Stimulated activated CD8-positive, alpha-beta memory T cell treated with anti-CD3 and anti-CD28 coated beads, Interleukin-15, amount 100 ng/mL, for 4 hours (primary cell): ENCODE results near the gene NDUFA11.

ENCODE experiments used
- DNase-seq, 2 donors: peaks; one replicate each; pipeline ENCODE4 v3.0.0-alpha.2; 2020; ENCODE audit warnings: low read depth in 2 of 2

NDUFA11 gene

GRCh38 chr19:5908773-5909442, 5.3 kb upstream of the NDUFA11 start:
- no peak for DNase-seq

- DNase-seq: no peak
Observed at GRCh38 chr19:5907241-5907640, 3.7 kb upstream of the NDUFA11 start.

DNA sequence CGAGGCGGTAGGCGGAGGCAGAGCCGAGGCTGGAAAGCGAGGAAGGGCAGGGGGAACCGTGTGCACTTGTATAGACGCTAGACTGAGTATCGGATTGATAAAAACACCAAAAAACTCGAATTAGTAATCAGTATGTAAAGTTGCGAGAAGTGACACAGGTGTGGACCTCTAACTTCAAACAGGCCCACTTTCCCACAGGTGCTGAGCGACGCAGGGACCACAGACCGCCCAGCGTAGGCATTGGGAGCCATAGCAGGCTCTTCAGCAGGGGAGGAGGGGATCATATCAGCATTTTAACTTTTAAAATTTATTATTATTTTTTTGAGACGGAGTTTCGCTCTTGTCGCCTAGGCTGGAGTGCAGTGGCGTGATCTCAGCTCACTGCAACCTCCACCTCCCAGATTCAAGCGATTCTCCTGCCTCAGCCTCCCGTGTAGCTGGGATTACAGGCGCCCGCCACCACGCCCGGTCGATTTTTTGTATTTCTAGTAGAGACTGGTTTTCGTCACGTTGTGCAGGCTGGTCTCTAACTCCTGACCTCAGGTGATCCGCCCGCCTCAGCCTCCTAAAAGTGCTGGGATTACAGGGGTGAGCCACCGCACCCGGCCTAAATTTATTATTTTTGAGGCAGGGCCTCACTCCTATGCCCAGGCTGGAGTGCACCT, 1.7 kb upstream of the NDUFA11 start:
- no peak for DNase-seq

GRCh38 chr19:5904352-5905113, 943 bp upstream of the NDUFA11 start, which contains the start of gene VMAC:
Gene VMAC, plus strand, starts transcription at chr19:5904872. Its CDS starts 19 bp downstream, at chr19:5904891.
- DNase-seq: peak; percentile 99 to 100

- DNase-seq: no peak
Observed at GRCh38 chr19:5903056-5903623, 450 bp downstream of the NDUFA11 start.

DNA sequence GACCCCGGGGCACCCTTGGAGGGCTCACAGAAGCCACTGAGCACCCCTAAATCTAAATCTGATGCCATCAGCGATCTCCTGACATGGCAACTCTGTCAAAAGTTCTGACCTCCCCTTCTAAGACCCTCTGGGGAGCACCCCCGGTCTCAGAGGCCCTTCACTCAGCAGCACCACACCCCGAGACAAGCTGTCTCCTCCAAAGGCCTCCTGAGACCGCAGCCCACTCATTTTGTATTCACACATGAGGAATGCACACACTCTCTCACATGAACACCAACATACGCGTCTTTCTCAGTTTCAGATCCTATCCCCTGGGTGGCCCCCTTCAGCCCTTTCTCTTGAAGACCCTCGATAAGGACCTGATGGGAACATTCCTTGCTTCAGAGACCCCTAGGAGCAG, 2.6 kb downstream of the NDUFA11 start:
- no peak for DNase-seq

GRCh38 chr19:5899728-5900526, 3.7 kb downstream of the NDUFA11 start:
- no peak for DNase-seq

DNA sequence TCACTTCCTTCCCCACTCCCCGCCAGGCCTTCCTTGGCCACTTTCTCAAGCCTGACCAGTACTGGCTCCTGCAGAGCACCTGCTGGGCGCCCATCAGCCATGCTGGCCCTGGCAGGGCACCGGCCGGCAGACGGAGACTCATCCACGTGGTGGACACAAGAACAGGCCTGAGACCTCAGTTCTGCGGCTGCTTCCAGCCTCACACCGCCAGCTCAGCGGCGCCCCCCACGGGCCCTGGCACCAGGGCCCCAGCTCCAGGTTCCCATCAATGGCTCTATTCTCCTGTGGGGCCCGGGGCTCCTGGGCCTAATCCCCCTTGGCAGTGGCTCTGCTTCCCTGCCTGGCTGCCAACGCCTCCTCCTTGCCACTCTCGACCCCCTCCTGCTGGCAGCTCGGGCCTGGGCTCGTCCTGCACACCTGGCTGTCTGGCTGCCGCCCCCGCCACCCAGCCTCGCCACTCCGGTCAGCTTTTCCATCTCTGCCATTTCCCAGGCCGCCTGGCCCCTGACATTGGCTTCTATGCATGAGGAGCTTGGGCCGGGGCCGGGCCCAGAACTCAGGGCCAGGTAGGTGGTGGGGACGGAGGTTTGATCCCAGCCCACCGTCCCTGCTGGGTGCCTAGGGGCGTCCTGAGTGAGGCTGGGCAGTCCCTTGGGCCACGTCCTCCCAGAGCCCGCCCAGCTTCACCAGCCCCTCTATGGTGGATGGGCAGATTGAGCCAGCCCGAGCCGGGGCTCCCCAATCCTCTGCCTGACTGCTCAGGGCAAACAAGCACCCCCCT, 6.2 kb downstream of the NDUFA11 start:
- no peak for DNase-seq

DNA sequence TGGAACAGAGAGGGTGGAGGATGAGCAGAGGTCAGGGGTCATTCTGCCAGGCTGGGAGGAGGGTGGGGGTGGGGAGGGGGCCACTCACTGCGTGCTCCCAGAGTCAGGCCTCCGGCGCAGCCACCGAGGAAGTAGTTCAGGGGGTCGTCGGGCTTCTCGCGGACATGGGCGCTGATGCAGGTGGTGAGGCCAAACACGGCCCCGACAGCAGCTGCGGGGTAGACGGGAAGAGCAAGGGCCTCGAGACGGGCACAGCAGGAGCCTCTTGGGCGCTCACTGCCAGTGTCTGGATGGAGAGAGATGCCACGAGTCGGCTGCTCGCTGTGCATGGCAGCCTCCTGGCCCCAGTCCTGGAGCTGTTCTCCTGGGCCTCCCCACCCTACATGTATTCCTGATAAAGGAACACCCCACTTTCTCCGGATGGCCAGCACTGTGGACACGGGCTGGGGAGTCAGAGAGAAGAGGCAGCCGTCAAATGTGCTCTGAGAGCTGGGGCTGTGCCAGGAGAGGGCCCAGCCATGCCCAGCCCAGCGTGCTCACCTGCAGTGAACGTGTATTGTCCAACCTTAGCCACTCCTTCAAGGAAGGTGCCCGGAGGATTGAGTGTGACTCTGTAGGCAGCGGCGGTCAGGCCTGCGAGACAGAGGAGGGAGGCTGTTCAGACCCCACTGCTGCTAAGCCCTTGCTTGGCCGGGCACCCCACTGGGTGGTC, 7.1 kb downstream of the NDUFA11 start:
- DNase-seq: no peak

GRCh38 chr19:5895890-5896289, 7.7 kb downstream of the NDUFA11 start:
- DNase-seq: no peak

GRCh38 chr19:5895409-5895808, 8.2 kb downstream of the NDUFA11 start:
- no peak for DNase-seq

- no peak for DNase-seq
Observed at GRCh38 chr19:5894704-5895349, 8.8 kb downstream of the NDUFA11 start.

DNA sequence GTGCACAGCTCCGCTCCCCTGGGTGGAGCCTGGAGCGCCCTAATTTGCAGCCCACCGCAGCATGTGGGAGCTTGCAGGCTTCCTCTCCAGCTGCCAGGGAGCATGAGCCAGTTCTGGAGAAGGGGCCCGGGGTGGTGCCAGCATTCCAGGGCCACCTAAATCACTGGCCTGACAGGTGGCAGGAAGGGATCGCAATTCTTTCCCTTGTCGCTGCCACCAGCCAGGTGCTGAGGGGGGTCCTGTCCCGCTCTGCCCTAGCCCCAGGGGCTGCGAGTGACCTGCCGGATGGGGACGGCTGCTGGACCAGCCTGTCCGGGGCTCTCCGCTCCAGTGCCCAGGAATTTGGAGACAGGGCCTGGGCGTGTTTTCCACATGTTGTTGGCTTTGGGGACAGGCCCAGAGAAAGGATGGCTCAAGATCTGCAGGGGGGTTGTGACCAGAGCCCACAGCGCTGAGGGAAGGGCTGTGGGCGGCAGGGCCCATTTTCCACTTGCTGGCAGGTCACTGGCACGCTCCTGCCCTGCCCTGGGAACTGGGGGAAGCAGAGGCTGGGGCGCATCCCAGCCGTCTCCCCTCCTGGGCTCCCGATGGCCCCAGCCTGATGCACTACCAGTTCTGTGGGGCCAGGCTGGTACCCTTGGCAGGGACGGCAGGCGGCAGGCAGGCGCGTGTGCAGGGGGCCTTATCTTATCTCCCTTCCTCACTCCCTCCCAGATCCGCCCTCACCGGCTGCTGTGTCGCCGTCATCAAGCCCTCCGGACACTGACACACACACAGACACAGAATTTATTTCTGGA, 9.5 kb downstream of the NDUFA11 start:
- no peak for DNase-seq

- DNase-seq: no peak
Observed at GRCh38 chr19:5893296-5893903, 10.2 kb downstream of the NDUFA11 start.

DNA sequence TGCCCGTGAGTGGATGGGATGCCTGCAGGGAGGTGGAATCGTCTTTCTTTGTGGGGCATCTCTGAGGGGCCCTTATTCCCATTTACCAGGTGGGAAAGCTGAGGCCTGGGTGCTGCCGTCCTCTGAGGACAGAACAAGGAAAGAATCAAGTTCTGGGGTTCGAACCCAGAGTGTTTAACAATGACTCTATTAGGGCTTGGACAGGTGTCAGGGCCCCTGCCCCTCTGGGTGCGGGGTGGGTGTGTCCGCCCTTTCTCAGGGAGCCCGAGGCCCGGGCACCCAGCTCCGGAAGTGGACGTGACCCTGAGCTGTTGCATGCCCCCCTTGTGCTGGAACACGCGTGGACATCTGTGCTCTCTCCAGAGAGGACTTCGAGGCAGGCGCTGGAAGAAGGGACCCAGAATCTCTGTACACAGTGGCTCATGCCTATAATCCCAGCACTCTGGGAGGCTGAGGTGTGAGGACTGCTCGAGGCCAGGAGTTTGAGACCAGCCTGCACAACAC, 10.8 kb downstream of the NDUFA11 start:
- DNase-seq: no peak

DNA sequence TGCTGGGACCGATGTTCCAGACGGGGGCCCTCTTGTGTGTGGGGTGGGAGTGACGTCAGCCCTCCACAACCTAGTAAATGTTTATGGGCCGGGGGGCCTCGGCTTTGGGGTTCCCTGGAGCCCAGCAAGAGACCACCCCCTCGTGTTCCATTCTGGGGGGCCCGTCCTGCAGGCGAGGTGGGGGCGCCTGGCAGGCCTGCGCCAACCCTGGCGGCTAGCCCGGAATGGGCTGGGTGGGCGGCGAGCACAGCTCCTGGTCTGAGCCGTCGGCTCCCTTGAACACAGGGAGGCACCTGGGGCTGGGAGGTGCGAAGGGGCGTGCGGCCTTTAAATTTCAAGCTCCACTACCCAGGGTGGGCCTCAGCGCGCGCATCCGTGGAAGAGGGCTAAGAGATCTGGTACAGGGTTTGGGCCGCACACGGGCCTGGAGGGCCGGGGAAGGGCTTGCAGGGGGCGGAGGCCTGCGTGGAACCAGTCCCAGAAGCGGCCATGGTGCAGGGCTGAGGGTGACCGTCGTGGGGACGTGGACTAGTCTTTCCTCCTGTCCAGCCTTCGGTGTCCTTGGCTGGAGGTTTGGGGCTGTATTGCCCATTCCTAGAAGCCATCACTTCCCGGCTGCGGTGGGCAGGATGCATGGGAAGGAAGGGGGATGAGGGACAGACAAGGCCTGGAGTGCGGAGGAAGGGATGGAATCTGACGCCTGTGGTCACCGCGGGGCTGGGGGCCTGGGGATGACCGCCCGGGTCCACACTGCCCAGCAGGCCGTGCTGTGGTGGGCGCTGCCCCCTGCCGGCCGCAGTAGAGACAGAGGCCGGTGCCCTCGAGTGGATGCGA, 11.4 kb downstream of the NDUFA11 start:
- no peak for DNase-seq

- no peak for DNase-seq
Observed at GRCh38 chr19:5891572-5891937, 12.0 kb downstream of the NDUFA11 start.
